Esophagus muscularis mucosa (tissue), 4 donors: Measurements from ENCODE around the gene PAQR5. TPM values are rescaled to one million over a fixed set of nuclear protein-coding genes. Genes with fewer than 3 reads are reported as not detected.
"Not testable (repeated sequence)": the region's sequence is repeated elsewhere in the genome, so short reads cannot be mapped to it uniquely, and the experiment has no call there.

Source experiments
- DNase-seq: peaks from one replicate; pipeline ENCODE4 v3.0.0-alpha.2; 2017; ENCODE audit errors: extremely low spot score
- H3K27ac ChIP-seq, 4 donors: fragments of 200-600 bp; sonication (generic); replicated peaks in 1 of 4; 1 replicate in 3 of 4; 2 replicates in 1 of 4; pipeline ENCODE4 v1.5.1; 2016 to 2019; ENCODE audit warnings: mild to moderate bottlenecking in 1 of 4
- H3K27me3 ChIP-seq, 4 donors: fragments of 200-600 bp; sonication (generic); one replicate each; pipeline versions ENCODE4 v1.5.1 to v1.6.0; 2016 to 2019
- H3K36me3 ChIP-seq, 4 donors: fragments of 200-600 bp; sonication (generic); one replicate each; pipeline ENCODE4 v1.5.1; 2016 to 2019
- H3K4me1 ChIP-seq, 4 donors: fragments of 200-600 bp; sonication (generic); one replicate each; pipeline ENCODE4 v1.5.1; 2016 to 2019
- H3K4me3 ChIP-seq, 4 donors: fragments of 200-600 bp; sonication (generic); 1 replicate in 2 of 4; 2 replicates in 2 of 4; pipeline ENCODE4 v1.5.1; 2016 to 2019; ENCODE audit warnings: mild to moderate bottlenecking in 4 of 4, moderate library complexity in 1 of 4
- H3K9me3 ChIP-seq, 4 donors: fragments of 200-600 bp; sonication (generic); 1 replicate in 3 of 4; 2 replicates in 1 of 4; pipeline ENCODE4 v1.5.1; 2016 to 2019
- EP300 ChIP-seq: sonication (generic); formaldehyde crosslinking; IDR thresholded peaks from one replicate; pipeline ENCODE4 v1.6.1; 2017; ENCODE audit warnings: antibody characterized with exemption
- POLR2A ChIP-seq: fragments of 450-650 bp; IDR thresholded peaks from one replicate; pipeline ENCODE4 v1.6.1; 2017; ENCODE audit warnings: antibody characterized with exemption, moderate library complexity, mild to moderate bottlenecking, low read depth
- POLR2AphosphoS5 ChIP-seq, 2 donors: sonication (generic); formaldehyde crosslinking; IDR thresholded peaks; one replicate each; pipeline ENCODE4 v1.6.1; 2017; ENCODE audit warnings: antibody characterized with exemption in 2 of 2
- WGBS: methylation state at CpG from one replicate; pipeline ENCODE4 v1.1.5; 2018; 5-methylcytosine and 5-hydroxymethylcytosine counted together
- intact Hi-C: fragments of 100-400 bp; cut with DNase I; formaldehyde crosslinking; loops from one replicate; pipeline ENCODE4 v1.15.1; 2023
- total RNA-seq, 4 donors: library from RNA; depleted of rRNA; stranded (reverse); fragments of >200 nt; gene quantifications; one replicate each; pipeline versions ENCODE4 v1.1.0 to v1.2.1, GENCODE V29; 2016
- TF ChIP-seq, protein P1 (sequence below), 3 experiments: fragments of 200-600 bp in 2 of 3; fragments of 450-650 bp in 1 of 3; sonication (generic) in 2 of 3; IDR thresholded peaks; one replicate each; pipeline ENCODE4 v1.5.1; 2017 to 2019; ENCODE audit warnings: antibody characterized with exemption in 3 of 3, mild to moderate bottlenecking in 2 of 3, moderate library complexity in 1 of 3

PAQR5 gene
- total RNA-seq, 4 donors from 2014 or later = 0.32 to 3.0 (median 1.5) TPM

- TF ChIP-seq POLR2AphosphoS5 (IDR thresholded peaks at IDR 0.05) (no peak), EP300 (no peak), POLR2A (no peak)
- TF ChIP-seq, protein P1, sequence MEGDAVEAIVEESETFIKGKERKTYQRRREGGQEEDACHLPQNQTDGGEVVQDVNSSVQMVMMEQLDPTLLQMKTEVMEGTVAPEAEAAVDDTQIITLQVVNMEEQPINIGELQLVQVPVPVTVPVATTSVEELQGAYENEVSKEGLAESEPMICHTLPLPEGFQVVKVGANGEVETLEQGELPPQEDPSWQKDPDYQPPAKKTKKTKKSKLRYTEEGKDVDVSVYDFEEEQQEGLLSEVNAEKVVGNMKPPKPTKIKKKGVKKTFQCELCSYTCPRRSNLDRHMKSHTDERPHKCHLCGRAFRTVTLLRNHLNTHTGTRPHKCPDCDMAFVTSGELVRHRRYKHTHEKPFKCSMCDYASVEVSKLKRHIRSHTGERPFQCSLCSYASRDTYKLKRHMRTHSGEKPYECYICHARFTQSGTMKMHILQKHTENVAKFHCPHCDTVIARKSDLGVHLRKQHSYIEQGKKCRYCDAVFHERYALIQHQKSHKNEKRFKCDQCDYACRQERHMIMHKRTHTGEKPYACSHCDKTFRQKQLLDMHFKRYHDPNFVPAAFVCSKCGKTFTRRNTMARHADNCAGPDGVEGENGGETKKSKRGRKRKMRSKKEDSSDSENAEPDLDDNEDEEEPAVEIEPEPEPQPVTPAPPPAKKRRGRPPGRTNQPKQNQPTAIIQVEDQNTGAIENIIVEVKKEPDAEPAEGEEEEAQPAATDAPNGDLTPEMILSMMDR (IDR thresholded peaks at IDR 0.05) = no peak
- intact Hi-C loops = no loop called here
- DNase-seq = no peak
Observed at GRCh38 chr15:69380100-69380725, 81.5 kb downstream of the PAQR5 start.

DNA sequence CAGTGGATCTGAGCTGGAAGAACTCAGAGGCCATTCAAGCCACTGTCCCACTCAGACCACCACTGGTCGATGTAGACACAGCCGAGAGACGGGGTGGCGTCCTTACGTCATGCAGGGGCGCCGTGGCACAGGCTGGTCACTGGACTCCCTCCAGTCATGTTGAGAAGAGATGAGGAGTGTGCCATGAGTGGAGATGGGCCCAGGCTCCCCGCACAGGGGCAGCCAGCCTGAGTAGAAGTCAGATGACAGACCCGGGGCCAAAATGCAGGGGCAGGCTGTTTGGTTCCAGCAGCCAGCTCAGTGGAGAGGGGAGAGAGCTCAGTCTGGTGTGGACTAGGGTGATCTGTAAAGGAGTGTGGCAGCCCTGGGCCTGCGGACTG lies 82.0 kb downstream of the PAQR5 start:
- Histone ChIP-seq H3K27me3 (peaks cover 0 to 8% (median 0%) of the 10 kb centered on the region in 4 donors), H3K27ac (no peak overlapping the region), H3K4me3 (no peak overlapping the region), H3K4me1 (no peaks in the 10 kb centered on the region), H3K9me3 (no peaks in the 10 kb centered on the region), H3K36me3 (no peaks in the 10 kb centered on the region)
- WGBS = 86% methylated on average over 10 of the region's 10 CpGs
- TF ChIP-seq POLR2A (no peak), POLR2AphosphoS5 (IDR thresholded peaks at IDR 0.05) (no peak), EP300 (no peak)
- TF ChIP-seq, protein P1 (IDR thresholded peaks at IDR 0.05) = no peak
- intact Hi-C loops = no loop called here
- no peak for DNase-seq

More at GRCh38 chr15:69380100-69380725, 81.5 kb downstream of the PAQR5 start:
- peaks cover 0 to 8% (median 0%) of the 10 kb centered on the region in 4 donors for H3K27me3 ChIP-seq
- WGBS = 90% methylated on average over 8 of the region's 9 CpGs
- H3K4me3 ChIP-seq = no peak overlapping the region
- no peaks in the 10 kb centered on the region for H3K4me1 ChIP-seq
- no peaks in the 10 kb centered on the region for H3K36me3 ChIP-seq
- H3K9me3 ChIP-seq = no peaks in the 10 kb centered on the region
- no peak overlapping the region for H3K27ac ChIP-seq

DNA sequence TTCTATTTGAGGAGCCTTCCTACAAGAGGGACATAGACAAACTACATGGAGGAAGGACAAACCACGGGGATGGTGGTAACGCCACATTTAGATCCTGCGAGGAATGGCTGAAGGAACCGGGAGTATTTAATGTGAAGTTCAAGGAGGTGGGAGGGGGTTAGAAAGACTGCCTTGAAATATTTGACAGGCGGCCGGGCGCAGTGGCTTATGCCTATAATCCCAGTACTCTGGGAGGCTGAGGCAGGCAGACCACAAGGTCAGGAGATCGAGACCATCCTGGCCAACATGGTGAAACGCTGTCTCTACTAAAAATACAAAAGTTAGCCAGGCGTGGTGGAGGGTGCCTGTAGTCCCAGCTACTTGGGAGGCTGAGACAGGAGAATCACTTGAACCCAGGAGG lies 83.5 kb downstream of the PAQR5 start:
- H3K36me3 ChIP-seq, H3K27ac ChIP-seq, intact Hi-C loops, H3K27me3 ChIP-seq, H3K4me3 ChIP-seq, H3K9me3 ChIP-seq, H3K4me1 ChIP-seq, DNase-seq: not testable (repeated sequence)
- WGBS = 95% methylated on average over 10 of the region's 10 CpGs

GRCh38 chr15:69384066-69384465 lies 85.4 kb downstream of the PAQR5 start:
- H3K9me3 ChIP-seq, intact Hi-C loops, H3K4me1 ChIP-seq, H3K36me3 ChIP-seq, H3K4me3 ChIP-seq, DNase-seq, H3K27me3 ChIP-seq, H3K27ac ChIP-seq: not testable (repeated sequence)
- WGBS = 100% methylated on average over 3 of the region's 18 CpGs

- H3K27me3 ChIP-seq = peaks cover 0 to 4% (median 0%) of the 10 kb centered on the region in 4 donors
- no peak for DNase-seq
- 91% methylated on average over 12 of the region's 12 CpGs for WGBS
- H3K4me3 ChIP-seq = no peak overlapping the region
- intact Hi-C loops = no loop called here
- H3K9me3 ChIP-seq = no peaks in the 10 kb centered on the region
- H3K36me3 ChIP-seq = no peaks in the 10 kb centered on the region
- no peaks in the 10 kb centered on the region for H3K4me1 ChIP-seq
- H3K27ac ChIP-seq = no peak overlapping the region
- TF ChIP-seq POLR2A (no peak), EP300 (no peak), POLR2AphosphoS5 (IDR thresholded peaks at IDR 0.05) (no peak)
- TF ChIP-seq, protein P1 (IDR thresholded peaks at IDR 0.05) = no peak
Observed at GRCh38 chr15:69384626-69385598, 86.2 kb downstream of the PAQR5 start.
